HG03460 (cell line): ENCODE results near the gene PROX1.

Source experiments
- ATAC-seq: cut with Tn5 transposase; IDR thresholded peaks from one replicate; pipeline ENCODE4 v1.9.1; 2021; ENCODE audit not compliant: unreplicated experiment

PROX1 gene

DNA sequence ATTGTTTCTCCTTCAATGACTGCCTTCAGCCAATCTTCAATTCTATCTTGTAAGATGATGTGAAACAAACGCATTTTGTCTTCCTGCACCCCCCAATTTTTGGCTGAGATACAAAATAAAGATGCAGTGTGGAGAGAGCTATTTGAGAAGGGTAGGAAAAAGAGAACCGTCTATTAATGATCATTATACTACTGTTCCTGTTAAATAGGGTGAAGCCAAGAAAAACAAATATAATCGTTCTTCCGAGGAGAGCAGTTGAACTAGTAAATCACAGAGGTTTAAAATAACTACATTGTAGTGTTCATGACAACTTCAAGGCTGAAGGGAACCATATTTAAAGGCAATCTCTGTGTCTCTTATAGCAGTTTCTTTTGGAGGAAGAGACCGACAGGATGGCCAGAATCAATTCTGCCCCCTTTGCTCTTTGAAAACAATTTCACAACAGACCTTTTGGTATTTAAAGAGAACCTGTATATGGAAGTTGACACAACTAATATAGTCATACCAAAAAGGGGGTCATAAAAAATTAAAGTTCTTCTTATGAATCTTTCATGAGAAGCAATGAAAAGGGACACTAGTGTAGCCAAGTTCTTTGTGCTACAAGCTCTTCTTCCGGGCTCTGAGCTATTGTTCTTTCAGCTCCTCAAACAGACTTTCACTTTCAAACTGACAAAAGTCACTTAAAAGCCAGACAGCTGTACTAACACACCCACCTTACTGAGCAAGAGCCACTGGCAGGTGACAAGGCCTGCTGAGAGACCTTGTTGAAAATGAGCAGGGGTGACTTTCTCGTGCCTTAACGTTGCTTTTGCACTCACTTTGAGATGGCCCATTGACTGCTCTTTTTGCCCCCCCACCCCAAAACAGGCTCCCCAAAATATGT, 30.9 kb downstream of the PROX1 start:
- ATAC-seq, result no peak

DNA sequence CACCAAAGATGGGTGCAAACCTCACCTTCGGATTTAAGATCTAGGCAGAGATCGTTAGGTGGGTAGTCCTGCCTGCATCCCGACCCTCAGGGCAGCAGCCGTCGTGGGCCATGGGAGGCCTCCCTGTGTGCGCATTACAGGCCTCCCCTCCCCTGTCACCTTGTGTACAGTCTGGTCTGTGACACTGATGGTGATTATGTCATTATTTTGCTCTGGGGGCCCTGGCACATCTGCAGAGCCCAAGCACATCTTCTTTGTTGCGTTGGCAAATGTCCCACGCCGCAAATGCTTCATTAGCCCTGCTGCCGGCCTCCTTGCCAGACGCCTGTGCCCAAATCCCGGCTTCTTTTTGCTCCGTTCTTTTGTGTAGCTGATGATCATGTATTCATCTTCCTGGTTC, 31.7 kb downstream of the PROX1 start:
- no peak for ATAC-seq

DNA sequence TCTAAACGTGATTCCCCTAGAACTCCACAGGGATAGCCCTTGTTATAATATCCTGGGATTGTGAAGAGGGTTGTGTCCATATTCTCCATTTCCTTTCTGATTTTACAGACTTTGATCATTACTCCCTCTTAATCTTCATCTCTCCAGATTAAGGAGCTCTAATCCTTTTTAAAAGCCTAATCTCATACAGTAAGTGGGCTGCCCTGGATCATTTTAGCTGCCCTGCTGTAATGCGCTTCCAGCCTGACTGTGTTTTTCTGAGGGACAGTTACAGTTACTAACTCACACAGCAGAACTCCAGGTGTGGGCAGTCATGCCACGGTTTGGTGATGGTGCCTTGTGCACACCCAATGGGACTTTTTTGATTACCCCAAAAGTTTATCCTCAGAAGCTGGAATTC, 33.5 kb downstream of the PROX1 start:
- no peak for ATAC-seq

DNA sequence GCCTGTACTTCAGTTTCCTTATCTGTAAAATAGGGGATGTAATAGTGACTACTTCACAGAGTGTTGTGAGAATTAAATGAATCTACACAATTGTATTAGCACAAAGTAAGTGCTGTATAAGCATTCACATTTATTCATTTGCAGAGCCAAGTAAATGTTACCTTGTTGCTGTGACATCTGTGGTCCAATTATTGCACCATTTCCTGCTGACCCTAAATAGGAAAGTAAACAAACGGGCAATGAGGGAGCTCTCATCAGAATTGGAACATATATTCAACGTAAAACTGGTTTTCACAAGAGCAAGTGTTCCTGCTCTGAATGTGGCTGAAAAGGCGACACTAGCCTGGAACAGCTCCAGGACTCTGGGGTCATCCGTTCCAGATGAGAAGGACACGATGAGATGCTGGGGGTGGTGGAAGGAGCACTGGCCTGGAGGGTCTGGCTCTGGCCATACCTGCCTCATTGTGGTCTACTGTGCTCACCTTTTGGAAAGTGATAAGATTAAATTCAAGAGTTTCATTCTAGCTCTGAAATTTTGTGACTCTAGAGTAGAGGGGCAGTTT, 34.5 kb downstream of the PROX1 start:
- no peak for ATAC-seq

DNA sequence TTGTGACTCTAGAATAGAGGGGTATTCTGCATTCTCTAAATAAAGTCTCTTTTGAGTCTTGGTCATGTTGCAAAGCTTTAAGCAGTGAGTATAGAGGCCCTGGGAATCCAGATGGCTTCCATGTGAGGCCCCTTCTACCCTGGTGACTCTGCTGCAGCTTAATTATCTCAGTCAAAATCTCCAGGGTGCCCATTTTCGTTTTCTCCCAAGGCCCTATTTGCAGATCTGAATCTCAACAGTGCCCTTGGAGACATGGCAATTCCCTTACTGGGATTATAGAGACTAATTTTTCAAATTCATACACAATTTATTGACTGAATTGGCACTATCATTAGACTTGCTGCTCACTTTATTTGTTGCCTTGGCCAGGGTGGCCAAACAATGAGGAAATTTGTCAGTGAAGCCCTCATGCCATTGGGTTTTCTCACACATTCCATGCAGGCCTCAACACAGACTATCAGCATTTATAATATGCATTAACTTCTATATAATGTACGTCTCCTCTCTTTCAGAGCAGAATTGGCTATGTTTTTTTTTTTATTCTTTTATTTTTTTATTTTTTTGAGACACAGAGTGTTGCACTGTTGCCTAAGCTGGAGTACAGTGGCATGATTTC, 35.1 kb downstream of the PROX1 start:
- no peak for ATAC-seq

DNA sequence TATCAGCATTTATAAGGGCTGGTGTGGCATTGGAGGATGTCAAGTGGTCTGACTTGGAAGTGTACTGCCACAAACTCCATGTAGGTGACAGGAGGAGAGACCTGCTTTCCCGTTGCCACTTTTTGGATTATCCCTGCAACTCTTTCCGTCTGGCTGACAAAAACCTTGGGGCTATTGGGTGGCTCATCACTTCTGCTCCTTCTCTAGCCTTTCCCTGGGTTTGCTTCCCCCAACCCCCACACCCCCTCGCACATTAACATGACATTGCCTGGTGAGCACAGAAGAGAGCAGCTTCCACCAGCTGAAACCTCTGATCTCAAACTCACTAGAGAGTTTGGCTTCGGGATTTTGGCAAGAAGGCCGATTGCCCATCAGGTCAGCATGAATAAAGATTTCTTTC, 39.2 kb downstream of the PROX1 start:
- no peak for ATAC-seq

DNA sequence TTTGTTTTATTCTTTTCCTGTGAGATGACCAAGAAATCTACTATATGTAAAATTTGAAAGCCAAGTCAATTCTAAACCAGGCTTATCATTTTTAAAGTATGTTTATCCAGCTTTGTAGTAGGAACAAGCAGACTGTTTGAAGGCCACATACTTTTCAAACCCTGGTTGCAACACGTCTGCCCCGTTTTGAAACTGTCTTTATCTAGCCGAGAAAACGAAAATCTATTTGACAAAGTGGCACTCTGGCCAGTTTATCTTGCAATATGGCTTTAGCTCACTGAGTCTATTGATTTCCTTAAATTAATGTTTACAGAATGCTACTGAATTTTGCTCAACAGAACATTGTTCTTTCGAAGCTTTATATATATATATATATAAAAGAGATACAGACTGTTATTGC, 39.7 kb downstream of the PROX1 start:
- ATAC-seq, result no peak

DNA sequence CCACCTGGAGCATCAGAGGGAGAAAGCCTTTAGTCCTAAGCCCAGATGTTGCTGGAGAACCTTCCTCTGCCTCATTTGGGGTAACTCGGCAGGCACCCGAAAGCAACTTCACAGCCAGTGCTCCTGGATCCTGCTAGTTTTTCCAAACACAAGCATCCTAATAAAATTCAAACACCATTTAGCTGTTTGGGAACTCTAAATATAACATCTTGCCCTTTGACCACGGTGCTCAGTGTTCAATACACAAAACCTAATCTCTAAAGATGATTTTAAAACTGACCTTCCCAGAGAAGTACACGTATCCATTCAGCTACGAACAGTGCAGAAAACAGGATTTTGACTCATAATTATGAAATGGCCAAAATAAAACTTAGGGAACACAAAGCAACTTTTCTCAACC, 40.3 kb downstream of the PROX1 start:
- ATAC-seq, result no peak

DNA sequence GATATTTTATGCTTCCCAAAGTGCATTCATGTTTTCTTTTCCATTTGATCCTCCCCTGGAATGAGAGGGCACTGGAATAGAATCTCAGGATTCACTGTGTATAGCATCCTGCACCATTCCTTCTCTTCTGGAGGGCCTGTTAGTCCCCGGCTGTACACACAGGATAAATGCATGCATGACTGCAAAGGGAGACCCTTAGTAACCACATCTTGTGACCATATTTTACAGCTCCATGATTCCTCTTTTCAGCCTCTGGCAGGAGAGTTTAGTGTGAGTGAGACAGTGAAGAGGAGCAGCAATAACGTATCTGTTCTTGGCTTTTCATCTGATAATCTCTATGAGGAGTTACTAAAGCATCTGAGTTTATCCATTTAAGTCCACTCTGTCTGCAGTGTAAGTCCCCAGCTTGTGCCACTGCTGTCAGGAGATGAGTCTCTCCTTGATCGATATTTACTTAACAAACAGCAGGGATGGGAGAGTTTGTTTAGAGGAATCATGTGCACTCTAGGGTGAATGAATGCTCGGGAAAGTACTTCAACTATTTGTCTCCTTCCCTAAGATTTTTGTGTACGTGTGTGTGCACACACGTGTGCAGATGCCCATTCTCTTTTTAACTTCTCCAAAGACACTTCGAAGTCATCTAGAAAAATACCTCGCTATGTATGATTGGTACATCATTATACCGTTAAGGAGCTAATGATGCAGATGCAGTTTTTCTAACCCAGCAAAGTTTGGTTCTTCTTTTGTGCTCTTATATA, 41.1 kb downstream of the PROX1 start:
- ATAC-seq, result no peak

DNA sequence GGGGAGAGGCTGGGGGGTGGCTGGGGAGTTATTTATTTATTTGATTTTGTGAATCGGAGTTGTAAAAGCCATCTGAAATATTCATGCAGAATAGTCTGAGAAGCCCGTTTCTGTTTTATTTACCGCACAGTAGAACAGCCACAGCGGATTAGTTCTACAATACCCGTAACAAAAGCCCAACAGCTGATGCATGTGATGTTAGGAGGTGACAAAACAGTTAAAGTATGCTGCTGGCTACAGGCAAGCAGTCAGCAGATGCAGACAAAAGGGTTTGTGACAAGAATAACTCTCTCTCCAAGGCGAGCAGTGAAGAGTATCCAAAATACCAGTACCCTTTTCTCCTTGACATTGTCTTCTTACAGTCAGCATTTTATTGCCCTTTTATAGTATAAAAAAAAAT, 42.0 kb downstream of the PROX1 start:
- no peak for ATAC-seq

DNA sequence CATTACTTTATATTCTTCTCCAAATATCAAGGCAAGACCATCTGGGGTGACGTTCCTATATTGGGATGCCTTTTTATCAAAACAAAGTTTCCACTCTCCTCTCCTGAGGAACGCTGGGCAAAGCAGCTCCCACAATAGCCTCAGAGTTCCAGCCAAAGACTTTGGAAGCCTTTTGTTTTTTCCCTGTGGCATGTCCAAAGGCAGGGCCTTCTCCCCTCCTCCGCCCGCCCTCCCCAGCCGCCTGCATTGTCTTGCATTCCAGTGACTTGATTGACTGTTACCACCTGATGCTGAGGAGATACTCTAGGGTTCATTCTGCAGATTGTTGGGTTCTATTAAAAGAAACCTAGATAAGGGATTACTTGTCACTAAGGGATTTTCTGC, 43.5 kb downstream of the PROX1 start:
- no peak for ATAC-seq

DNA sequence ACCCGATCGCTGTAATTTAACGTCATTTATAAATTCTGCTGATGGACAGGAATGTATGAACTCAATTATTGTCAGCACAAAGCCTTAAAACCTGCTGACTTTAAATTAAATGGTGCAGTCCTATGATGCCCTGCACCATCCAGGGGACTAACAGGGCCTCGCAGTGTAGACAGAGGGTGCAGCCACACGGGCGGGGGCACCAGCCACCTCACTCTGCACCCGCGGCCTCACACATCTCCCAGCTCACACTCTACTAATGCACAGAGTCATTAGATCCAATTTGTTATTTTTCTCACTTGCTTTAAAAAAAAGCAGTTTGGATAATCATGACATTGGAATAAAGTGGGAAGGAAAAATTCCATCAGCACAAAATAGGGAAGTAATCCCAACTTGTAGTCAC, 49.7 kb downstream of the PROX1 start:
- no peak for ATAC-seq

DNA sequence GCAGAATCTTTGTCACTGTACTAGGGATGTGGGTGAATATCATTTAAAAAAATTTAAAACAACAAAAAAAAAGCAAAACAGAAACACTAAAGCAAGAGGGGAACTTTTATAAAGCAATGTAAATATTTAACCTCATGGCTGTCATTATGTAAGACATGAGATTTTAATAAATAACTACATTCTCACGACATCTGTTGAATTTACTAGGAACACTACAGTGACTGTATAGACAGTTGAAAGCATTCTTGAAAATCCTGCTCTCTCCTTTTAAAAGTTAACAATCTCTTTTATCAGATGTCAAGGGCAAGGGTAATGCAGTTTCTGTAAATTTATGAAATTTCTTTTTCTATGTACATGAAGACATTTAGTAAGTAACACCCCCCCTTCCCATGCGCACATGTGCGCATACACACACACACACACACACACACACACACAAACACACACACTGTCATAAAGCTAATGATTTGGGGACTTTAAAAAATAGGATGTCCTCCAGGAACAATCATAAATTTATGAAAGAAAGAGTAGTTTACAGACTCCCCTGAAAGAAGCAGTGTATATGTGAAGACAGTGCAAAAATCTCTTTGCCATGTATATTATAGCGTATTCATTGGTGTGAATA, 51.7 kb downstream of the PROX1 start:
- no peak for ATAC-seq

DNA sequence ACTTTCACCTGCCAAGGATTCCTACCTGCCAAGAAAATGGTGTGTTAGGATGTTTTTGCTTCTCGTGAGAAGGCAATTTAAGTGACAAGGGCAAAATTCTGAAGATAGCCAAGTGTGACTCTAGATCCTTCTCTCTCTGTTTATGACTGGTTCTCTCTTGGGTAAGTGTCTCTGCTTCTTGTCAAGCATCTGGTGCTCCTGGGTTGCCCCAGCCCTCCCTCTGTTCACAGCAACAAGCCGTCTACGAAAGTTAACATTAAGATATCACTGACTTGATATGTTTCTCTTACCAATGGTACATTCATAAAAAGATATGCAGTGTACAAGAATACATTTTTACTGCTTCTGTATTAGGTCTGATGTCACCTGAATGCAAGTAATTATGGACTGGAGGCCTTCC, 55.4 kb downstream of the PROX1 start:
- ATAC-seq, result no peak

DNA sequence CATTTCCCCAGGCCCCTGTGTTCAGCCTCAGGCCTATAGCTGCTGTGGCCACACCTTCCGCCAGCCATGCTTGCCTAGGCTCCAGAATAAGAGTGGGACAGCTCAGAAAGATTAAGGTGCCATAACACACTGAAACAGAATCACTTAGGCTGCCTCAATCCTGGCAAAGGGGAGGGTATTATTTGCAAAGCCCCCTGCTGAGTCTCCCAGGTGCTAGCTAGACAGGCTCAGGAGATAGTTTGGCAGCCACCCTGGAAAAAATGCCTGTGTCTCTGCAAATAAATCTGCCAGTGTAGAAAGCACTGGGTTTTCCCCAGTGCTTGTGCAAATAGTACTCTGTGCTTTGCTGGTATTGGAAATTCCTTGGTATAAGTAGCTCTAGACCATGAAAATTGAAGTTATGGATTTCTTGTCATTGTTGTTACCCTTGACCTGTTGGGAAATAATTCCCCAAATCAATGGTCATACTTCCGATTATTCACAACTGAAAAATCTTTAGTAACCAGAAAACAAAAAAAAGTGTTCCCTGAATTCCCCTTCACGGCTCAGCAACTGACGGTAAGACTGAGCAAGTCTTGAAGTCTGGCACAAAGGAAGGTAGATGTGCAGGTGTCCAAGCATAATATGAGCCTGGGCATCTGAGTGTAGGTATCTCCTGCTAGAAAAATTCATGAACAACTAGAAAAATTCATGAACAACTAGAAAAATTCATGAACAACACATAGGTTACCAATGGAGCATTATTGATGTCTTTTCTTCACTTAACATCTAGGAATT, 56.9 kb downstream of the PROX1 start:
- no peak for ATAC-seq

DNA sequence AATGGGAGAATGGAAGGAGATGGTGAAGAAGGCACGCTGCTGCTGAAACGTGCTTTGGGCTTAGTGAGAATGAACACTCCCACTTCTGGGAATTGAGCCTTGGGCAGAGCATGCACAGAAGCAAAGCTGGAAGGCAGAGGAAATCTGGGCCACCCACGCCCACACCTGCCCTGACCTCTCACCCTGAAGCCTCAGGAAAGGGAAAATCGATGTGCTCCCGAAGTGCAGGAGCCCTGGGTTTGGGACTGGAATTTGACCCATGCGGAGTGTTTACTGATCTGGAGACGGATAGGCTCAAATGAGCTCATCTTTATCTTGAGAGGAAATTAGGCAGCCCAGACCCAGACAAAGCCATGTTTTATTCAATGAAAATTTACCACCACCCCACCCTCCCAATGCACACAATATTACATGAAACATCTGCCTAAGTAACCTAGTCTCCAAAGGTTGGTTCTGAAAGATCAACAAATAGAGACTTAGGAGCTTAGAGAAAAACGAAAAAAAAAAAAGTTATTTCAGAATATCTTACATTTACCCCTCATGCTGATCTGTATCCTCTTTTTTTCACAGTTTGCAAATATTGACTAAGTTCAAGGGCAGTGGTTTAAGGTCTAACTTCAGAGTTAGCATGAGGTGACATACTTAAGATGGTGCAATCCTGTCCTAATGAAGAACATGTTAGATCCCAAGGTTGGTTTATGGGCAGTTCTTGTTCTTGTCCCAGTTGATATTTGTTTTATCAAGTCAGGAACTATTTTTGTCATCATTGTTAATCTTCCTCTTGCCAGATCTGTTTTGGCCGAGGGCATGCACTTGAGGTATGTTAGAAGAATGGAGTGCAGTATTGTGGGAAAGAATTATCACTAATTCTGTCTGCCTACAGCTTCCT, 63.0 kb downstream of the PROX1 start:
- ATAC-seq, result no peak

DNA sequence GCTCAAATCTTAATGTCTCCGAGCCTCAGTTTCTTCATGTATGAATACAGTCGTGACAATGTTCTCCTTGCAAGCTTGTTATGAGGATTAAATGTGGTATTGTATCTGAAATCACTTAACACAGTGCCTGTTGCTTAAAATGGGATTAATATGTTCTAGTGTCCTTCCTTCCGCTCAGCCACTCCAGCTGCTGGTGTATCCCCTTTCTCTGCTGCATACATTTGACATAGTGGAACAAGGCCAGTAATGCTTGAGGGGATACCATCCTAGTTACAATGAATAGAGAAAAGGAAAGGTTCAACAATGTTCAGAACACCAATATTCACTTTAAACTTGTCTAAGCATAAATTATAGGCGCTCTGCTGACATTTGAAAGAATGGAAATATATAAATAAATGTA, 64.0 kb downstream of the PROX1 start:
- ATAC-seq, result no peak

DNA sequence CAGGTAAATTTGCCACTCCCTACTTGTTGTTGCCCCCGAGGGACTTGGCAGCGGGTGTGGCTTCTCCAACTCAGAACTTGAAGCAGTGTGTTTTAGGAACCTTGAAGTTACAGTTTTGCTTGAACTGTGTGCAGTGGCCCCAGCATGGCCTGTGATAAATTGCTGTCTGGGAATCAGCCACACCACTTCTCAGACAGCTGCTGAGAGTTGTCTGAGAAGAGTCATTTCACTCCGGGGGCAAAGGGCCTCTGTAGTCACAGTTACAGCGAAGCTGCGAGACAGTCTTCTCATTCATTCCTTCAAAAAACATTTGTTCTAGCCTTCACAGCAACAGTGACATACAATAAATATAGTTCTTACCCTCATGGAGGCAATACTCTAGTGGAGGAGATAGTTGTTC, 70.3 kb downstream of the PROX1 start:
- ATAC-seq, result no peak

DNA sequence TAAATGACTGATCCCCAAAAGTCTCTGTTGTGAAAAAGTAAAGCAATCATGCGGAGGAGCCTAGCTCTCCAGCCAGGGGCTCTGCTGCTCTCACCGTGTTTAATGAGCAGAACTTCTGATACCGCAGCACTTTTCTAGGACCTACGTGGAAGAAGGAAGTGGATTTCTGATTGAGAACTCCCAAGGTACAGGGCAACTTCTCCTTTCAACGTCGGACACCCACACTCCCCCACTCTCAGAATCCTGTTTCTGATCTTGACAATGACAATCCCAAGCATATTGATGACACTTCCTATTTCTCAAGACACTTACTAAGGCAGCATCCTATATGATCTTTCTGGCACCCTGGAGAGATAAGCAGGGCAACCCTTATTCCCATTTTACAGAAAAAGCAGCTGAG, 78.4 kb downstream of the PROX1 start:
- no peak for ATAC-seq

DNA sequence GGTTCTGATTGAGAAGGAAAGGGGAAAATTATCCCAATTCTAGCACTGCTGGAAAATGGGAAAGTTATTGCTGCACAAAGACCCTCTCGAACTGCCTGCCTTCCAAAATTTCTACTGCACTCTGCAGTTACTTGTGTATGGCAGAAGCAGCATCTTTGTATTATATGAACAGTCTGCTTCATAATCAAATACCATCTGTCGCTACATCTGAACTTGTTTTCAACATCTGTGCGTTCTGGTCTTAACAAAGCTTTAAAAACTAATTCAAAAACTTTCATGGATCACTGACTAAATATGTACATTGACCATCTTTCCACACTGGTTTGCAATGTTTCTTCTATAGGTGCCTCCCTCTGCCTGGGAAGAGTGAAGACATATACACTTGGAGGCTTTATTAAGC, 79.2 kb downstream of the PROX1 start:
- ATAC-seq, result no peak
